Measurements from ENCODE around the gene RSL1D1.

- TF ChIP-seq MEF2B (IDR thresholded peaks at IDR 0.05; ENCODE audit: partially characterized antibody, poor library complexity, severe bottlenecking) (no peak), SMARCA5 (IDR thresholded peaks at IDR 0.05) (no peak), E2F4 (IDR thresholded peaks at IDR 0.05; ENCODE audit: low read depth, low read length) (no peak), CEBPB (IDR thresholded peaks at IDR 0.05; ENCODE audit: borderline replicate concordance in 1 of 2, low read depth in 2 of 2, low read length in 2 of 2) (no peak), USF1 (IDR thresholded peaks at IDR 0.05; ENCODE audit: borderline replicate concordance, extremely low read length, insufficient read depth, low read depth, low read length) (no peak)
Measured at GRCh38 chr16:11877374-11877773, 26.0 kb upstream of the RSL1D1 start.

Data from GM12878 (cell line).